Stimulated activated CD4-positive, alpha-beta T cell treated with anti-CD3 and anti-CD28 coated beads, Interleukin-12 subunit alpha, Interleukin-12 subunit beta, amount 100 ng/mL, for 24 hours (primary cell): ENCODE data around the gene PDE1C.

Experiments
- DNase-seq, 2 experiments: peaks; one replicate each; pipeline ENCODE4 v3.0.0-alpha.2; 2020; ENCODE audit warnings: low read depth in 2 of 2

PDE1C gene

DNA sequence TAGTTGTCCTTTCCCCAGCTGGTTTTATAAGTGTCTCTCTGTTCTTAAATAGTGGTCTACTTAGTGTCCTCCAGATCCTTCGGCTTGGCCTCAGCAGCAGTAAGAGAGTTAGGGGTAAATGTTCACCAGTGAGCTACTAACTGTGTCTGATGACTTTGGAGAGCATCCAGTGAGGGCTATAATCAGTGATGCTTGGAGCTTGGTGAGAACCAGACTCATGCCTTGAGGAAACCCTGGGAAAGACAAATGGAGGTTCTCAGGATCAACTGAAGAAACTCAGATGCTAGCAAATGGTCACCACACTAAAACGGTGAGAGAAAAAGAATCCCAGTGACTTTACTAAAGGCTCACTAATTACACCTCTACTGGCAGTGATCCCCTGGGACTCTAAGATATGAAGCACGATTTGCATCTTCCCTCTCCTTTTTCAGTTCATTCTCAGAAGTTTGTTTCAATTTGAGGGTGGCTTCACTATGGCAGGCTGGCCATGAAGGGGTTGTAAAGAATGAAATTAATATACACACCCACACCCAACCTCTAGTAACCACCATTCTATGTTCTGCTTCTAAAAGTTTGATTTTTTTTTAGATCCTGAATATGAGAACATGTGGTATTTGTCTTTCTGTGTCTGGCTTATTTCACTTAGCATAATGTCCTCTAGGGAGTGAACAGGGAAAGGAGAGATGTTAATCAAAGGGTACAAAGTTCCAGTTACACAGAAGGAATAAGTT lies 177.9 kb downstream of the PDE1C start:
- no peak for DNase-seq

DNA sequence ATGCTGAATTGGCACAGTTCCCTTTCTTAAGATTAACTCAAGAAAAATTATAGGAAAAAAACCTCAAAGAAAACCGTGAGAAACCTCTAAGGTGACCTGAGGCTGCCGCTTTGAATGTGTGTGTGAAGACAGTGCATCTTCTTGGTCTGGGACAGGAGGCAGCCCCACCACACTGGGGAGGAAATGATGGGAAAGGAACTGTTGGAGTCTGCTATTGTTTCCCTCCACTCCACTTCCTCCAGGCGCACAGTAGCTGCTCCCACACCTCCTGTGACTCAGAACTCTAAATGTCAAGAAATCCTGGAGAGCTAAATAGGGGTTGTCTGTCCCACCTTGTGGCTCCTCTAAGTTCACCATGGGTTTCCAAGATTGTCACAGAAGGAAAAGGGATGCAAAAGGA lies 179.4 kb downstream of the PDE1C start:
- DNase-seq, result no peak

- DNase-seq, result no peak
These were observed 180.0 kb downstream of the PDE1C start for GRCh38 chr7:31890198-31890597.

- no peak for DNase-seq
These were observed 183.2 kb downstream of the PDE1C start for GRCh38 chr7:31887006-31887405.

DNA sequence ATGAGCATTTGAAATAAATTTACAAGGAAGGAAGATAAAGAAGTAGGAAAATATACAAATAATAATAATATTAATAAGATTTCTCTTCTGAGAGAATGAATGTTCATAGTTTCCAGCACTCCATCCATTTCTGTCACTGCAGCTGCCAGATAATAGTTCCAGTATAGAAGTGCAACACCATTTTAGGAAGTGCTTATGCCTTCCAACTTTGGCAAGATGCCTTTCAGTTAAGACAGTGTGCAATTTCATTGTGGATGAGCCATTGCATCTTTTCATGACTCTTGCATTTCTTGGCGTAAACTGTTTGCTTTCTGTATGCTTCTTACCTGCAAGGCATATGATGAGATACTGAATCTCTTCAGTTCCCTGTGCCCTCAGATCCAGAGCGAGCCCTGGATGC lies 185.0 kb downstream of the PDE1C start:
- DNase-seq, result no peak

- no peak for DNase-seq
These were observed 186.4 kb downstream of the PDE1C start for GRCh38 chr7:31883761-31884164.

DNA sequence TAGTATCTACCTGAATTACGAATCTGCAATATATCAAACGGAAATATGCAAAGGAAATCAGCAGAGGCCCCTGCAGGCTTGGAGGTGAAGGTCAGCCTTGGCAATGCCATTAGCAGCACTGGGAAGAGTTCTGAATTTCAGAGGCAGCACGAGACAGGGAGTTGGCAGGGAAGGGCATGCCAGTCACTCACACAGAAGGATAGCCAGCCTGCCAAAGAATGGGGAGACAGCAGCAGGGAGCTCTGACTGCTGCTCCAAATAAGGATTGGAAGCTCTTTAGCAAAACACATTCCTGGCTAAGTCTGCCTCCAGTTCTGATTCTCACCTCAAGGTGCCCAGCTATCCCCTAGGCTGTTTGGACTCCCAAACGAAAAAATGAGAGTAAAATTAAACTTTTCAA lies 188.0 kb downstream of the PDE1C start:
- DNase-seq, result no peak

DNA sequence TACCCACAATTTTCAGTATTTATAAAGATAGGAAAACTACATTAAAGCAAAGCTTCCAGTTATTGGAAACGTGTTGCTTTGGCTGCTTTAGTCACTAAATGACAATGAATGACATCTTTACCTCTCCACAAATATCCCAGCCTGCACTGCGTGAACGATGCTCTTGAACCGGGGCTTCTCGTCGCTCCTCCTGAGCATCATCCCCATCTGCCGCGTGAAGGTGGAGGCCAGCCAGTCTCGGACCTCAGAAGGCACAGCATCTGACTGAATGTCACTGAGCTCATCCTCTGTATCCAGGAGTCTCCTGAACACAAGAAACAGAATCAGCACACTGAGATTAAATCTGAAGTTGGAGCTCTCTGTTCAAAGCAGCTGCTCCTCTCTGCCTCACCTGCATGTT lies 191.3 kb downstream of the PDE1C start:
- no peak for DNase-seq

GRCh38 chr7:31875424-31875823 lies 194.8 kb downstream of the PDE1C start:
- no peak for DNase-seq

GRCh38 chr7:31874631-31875386 lies 195.4 kb downstream of the PDE1C start:
- DNase-seq, result no peak

DNA sequence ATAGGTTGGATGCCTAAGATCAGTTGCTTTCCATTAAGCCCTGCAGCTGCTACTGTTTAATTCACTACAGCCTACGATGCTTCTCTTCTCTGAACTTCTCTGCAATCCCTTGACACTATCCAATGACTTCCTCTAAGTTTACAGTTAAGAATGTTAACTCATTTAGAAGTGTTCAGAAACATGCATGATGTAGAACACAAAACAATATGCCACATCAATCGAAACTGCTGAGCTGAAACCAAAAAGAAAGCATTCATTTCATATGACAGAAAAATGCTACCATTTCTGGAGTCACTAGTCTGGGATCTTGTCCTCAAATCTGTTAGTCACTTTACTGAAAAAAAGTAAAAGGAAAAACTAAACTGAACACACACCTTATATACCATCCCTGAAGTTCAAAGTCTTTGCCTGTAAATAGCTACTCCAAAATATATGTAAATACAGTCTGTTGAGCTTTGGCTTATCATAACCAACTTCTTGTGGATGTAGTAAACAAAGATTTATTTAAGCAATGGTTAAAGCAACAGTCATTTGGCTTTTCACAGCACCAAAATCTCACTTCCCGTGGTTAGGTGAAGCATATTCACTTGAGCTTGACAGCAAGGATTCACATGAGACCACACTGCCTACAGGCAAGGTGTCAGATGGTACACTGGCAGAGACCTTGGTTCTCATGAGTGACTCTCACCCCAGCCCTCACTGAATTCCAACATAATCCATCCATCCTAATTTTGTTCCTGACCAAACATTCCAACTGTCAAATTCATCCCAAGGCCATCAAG lies 196.2 kb downstream of the PDE1C start:
- no peak for DNase-seq

DNA sequence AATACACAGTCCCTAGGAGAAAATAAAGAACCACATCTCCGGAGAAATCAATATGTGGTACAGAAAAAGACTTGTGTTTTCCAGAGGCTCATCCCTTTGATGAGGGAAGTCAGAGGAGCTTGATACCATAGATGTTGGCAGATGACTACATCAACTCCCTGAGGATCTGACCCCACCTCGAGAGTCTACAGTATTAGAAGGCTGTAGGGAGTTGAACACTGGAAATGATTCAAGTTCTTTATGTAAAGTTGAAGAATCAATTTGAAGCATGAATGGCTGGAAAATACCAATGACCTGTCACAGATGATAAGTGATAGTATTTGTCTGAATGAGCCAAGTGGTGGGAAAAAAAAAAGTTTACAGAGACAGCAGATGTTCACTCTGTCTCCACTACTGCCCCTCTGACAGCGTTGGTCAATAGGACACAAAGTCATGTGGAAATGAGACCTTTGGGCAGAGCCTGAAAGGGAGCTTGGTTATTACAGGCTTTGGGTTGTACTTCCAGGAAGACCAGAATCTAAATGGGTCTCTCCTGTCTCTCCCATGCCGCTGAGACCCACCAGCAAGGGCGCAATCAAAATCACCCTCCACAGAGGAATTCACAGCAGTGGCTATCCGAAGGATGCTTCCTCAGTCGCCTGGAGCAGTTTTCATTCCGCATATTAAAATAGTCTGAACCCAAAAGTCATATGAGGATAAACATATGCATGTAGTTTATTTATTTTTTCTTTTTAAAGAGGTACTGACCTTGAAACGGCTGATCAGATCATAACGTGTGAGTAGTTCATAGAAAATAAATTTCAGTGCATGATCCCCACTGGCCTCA lies 197.4 kb downstream of the PDE1C start:
- DNase-seq, result no peak

GRCh38 chr7:31864646-31865045 lies 205.6 kb downstream of the PDE1C start:
- DNase-seq, result no peak

- no peak for DNase-seq
These were observed 209.3 kb downstream of the PDE1C start for GRCh38 chr7:31860925-31861324.

- no peak for DNase-seq
These were observed 212.2 kb downstream of the PDE1C start for GRCh38 chr7:31858055-31858454.

GRCh38 chr7:31857172-31857571 lies 213.0 kb downstream of the PDE1C start:
- DNase-seq, result no peak

- no peak for DNase-seq
These were observed 213.9 kb downstream of the PDE1C start for GRCh38 chr7:31856337-31856736.

DNA sequence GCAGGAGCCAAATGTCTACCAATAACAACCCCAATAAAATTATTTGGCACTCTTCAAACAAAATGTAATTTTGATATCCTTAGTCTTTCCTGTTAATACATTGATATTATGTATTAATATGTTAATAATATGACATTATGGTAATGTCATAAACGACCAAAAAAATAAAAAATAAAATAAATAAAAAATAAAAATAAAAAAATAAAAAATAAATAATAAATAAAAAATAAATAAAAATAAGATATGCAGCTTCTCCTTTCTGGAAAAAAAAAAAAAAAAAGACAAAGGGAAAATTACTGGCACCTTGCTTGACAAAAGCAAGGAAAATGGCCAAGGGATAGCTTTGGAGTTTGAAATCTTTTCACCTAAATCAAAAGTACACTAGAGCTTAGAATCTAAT lies 214.7 kb downstream of the PDE1C start:
- DNase-seq, result no peak

DNA sequence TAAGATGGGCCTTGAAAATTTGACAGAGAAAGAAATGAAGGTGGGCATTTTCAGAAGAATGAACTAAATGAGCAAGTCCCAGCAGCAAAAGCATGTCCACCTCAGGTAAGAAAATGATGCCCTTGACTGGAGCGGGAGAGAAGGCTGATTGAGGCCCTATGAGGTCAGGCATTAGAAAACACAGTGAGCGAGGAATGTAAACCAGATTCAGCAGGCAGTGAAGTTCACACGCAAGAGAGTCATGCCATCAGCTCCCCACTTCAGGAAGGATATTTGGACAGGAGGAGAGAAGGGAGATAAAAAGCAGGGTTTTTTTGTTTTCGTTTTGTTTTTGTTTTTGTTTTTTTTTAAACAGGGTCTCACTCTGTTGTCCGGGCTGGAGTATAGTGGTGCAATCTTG lies 216.8 kb downstream of the PDE1C start:
- DNase-seq, result no peak

GRCh38 chr7:31852462-31852861 lies 217.7 kb downstream of the PDE1C start:
- no peak for DNase-seq

GRCh38 chr7:31851119-31851518 lies 219.1 kb downstream of the PDE1C start:
- DNase-seq, result no peak

- no peak for DNase-seq
These were observed 219.6 kb downstream of the PDE1C start for GRCh38 chr7:31850601-31851000.
